Measurements from ENCODE around the gene MAP4K5.

The MAP4K5 gene

GRCh38 chr14:50476134-50476533 lies 56.2 kb downstream of the MAP4K5 start:
- no peak for DNase-seq (ENCODE audit: low read depth in 2 of 2)

GRCh38 chr14:50475460-50475859 lies 56.9 kb downstream of the MAP4K5 start:
- DNase-seq (ENCODE audit: low read depth in 2 of 2), result no peak

- no peak for DNase-seq (ENCODE audit: low read depth in 2 of 2)
Observed at GRCh38 chr14:50471838-50472465, 60.4 kb downstream of the MAP4K5 start.

GRCh38 chr14:50469982-50470381 lies 62.4 kb downstream of the MAP4K5 start:
- DNase-seq (ENCODE audit: low read depth in 2 of 2), result no peak

GRCh38 chr14:50462111-50462510 lies 70.3 kb downstream of the MAP4K5 start:
- no peak for DNase-seq (ENCODE audit: low read depth in 2 of 2)

- no peak for DNase-seq (ENCODE audit: low read depth in 2 of 2)
Observed at GRCh38 chr14:50453869-50454268, 78.5 kb downstream of the MAP4K5 start.

- no peak for DNase-seq (ENCODE audit: low read depth in 2 of 2)
Observed at GRCh38 chr14:50452979-50453705, 79.2 kb downstream of the MAP4K5 start.

- DNase-seq (ENCODE audit: low read depth in 2 of 2), result no peak
Observed at GRCh38 chr14:50452296-50452695, 80.1 kb downstream of the MAP4K5 start.

GRCh38 chr14:50451854-50452253 lies 80.5 kb downstream of the MAP4K5 start:
- no peak for DNase-seq (ENCODE audit: low read depth in 2 of 2)

- no peak for DNase-seq (ENCODE audit: low read depth in 2 of 2)
Observed at GRCh38 chr14:50447461-50447860, 84.9 kb downstream of the MAP4K5 start.

GRCh38 chr14:50434528-50434927 lies 97.8 kb downstream of the MAP4K5 start:
- no peak for DNase-seq (ENCODE audit: low read depth in 2 of 2)

- DNase-seq (ENCODE audit: low read depth in 2 of 2), result no peak
Observed at GRCh38 chr14:50432131-50432530, 100.2 kb downstream of the MAP4K5 start.

- no peak for DNase-seq (ENCODE audit: low read depth in 2 of 2)
Observed at GRCh38 chr14:50425816-50426215, 106.6 kb downstream of the MAP4K5 start.

GRCh38 chr14:50425105-50425504 lies 107.3 kb downstream of the MAP4K5 start:
- DNase-seq (ENCODE audit: low read depth in 2 of 2), result no peak

GRCh38 chr14:50423529-50423928 lies 108.8 kb downstream of the MAP4K5 start:
- DNase-seq (ENCODE audit: low read depth in 2 of 2), result no peak

GRCh38 chr14:50421499-50421898 lies 110.9 kb downstream of the MAP4K5 start:
- DNase-seq (ENCODE audit: low read depth in 2 of 2), result no peak

GRCh38 chr14:50417853-50418252 lies 114.5 kb downstream of the MAP4K5 start:
- no peak for DNase-seq (ENCODE audit: low read depth in 2 of 2)

- no peak for DNase-seq (ENCODE audit: low read depth in 2 of 2)
Observed at GRCh38 chr14:50410921-50411320, 121.4 kb downstream of the MAP4K5 start.

GRCh38 chr14:50410071-50410470 lies 122.3 kb downstream of the MAP4K5 start:
- DNase-seq (ENCODE audit: low read depth in 2 of 2), result no peak

- no peak for DNase-seq (ENCODE audit: low read depth in 2 of 2)
Observed at GRCh38 chr14:50407111-50407812, 125.1 kb downstream of the MAP4K5 start.

- no peak for DNase-seq (ENCODE audit: low read depth in 2 of 2)
Observed at GRCh38 chr14:50403419-50403818, 128.9 kb downstream of the MAP4K5 start.

GRCh38 chr14:50402965-50403364 lies 129.4 kb downstream of the MAP4K5 start:
- DNase-seq (ENCODE audit: low read depth in 2 of 2), result no peak

- DNase-seq (ENCODE audit: low read depth in 2 of 2), result no peak
Observed at GRCh38 chr14:50400461-50400860, 131.9 kb downstream of the MAP4K5 start.

Measured in stimulated activated CD8-positive, alpha-beta memory T cell treated with anti-CD3 and anti-CD28 coated beads, Interleukin-2, amount 100 ng/mL, for 1 hour (primary cell).